ENCODE data around the gene PARP6.

The PARP6 gene

GRCh38 chr15:72198356-72199204 lies 73.8 kb downstream of the PARP6 start:
- DNase-seq = no peak

GRCh38 chr15:72197460-72198355 lies 74.6 kb downstream of the PARP6 start, which contains the start of gene GRAMD2A:
GRAMD2A (minus strand) TSS chr15:72197787.
- no peak for DNase-seq

- DNase-seq = no peak
Observed at GRCh38 chr15:72197041-72197459, 75.3 kb downstream of the PARP6 start.

GRCh38 chr15:72196409-72197040 lies 75.8 kb downstream of the PARP6 start:
- no peak for DNase-seq

- DNase-seq = no peak
Observed at GRCh38 chr15:72195101-72195511, 77.2 kb downstream of the PARP6 start.

GRCh38 chr15:72193836-72194396 lies 78.4 kb downstream of the PARP6 start:
- DNase-seq = no peak

- no peak for DNase-seq
Observed at GRCh38 chr15:72192416-72192815, 79.9 kb downstream of the PARP6 start.

All from activated CD4-positive, alpha-beta T cell treated with anti-CD3 and anti-CD28 coated beads, Interleukin-2, amount 50 U/mL, for 1 hour (primary cell).